WTC11 (cell line): ENCODE results near the gene HOXA13. TPM values are rescaled to one million over a fixed set of nuclear protein-coding genes. Genes with fewer than 3 reads are reported as not detected.

ENCODE experiments used
- ATAC-seq: fragments of 200-7000 bp; cut with Tn5 transposase; 2 replicates; pipeline ENCODE4 v1.10.0; 2021; ENCODE audit warnings: mild to moderate bottlenecking, moderate library complexity
- CTCF ChIA-PET: fragments of 300-600 bp; sonication (Branson Sonifier 250); formaldehyde crosslinking; loops from one replicate; lab custom pipeline; 2021; ENCODE audit warnings: antibody characterized with exemption; lab: Charles Lee
- POLR2A ChIA-PET: fragments of 350-600 bp; sonication (Branson Sonifier 250); formaldehyde crosslinking; loops from one replicate; lab custom pipeline; 2021; ENCODE audit warnings: antibody characterized with exemption; lab: Charles Lee
- DNase-seq: peaks from one replicate; pipeline ENCODE4 v3.0.0; 2021; ENCODE audit warnings: low spot score
- H3K27ac Mint-ChIP-seq: 2 replicates; pipeline ENCODE4 v1.8.0; 2021; ENCODE audit warnings: mixed read lengths
- H3K27me3 Mint-ChIP-seq: 2 replicates; pipeline ENCODE4 v1.8.0; 2021; ENCODE audit warnings: low read depth, mild to moderate bottlenecking, moderate library complexity, mixed read lengths
- H3K36me3 Mint-ChIP-seq: 2 replicates; pipeline ENCODE4 v1.8.0; 2021; ENCODE audit warnings: mixed read lengths
- H3K4me1 Mint-ChIP-seq: 2 replicates; pipeline ENCODE4 v1.8.0; 2022; ENCODE audit warnings: mixed read lengths
- H3K4me3 Mint-ChIP-seq: 2 replicates; pipeline ENCODE4 v1.8.0; 2021; ENCODE audit warnings: mild to moderate bottlenecking, moderate library complexity, mixed read lengths
- H3K9me3 Mint-ChIP-seq: 2 replicates; pipeline ENCODE4 v1.8.0; 2021; ENCODE audit warnings: mixed read lengths
- AFF4 ChIP-seq: sonication (generic); formaldehyde crosslinking; IDR thresholded peaks from 2 replicates; pipeline ENCODE4 v1.8.1; 2023; ENCODE audit warnings: mild to moderate bottlenecking, missing genetic modification reagents, borderline replicate concordance
- CREB1 ChIP-seq: sonication (generic); formaldehyde crosslinking; IDR thresholded peaks from 2 replicates; pipeline ENCODE4 v1.8.0; 2023; ENCODE audit warnings: mild to moderate bottlenecking, missing genetic modification reagents
- ESRRA ChIP-seq: sonication (generic); formaldehyde crosslinking; IDR thresholded peaks from 2 replicates; pipeline ENCODE4 v1.8.1; 2022; ENCODE audit warnings: mild to moderate bottlenecking, missing genetic modification reagents, borderline replicate concordance
- FOXP1 ChIP-seq: sonication (generic); formaldehyde crosslinking; IDR thresholded peaks from 2 replicates; pipeline ENCODE4 v1.8.0; 2022; ENCODE audit warnings: missing genetic modification reagents, mild to moderate bottlenecking, moderate library complexity, borderline replicate concordance
- GRHL2 ChIP-seq: fragments of 250-450 bp; sonication (Bioruptor Pico); IDR thresholded peaks from 2 replicates; pipeline ENCODE4 v1.8.0; 2022; ENCODE audit warnings: mild to moderate bottlenecking, moderate library complexity; ENCODE audit not compliant: insufficient replicate concordance, severe bottlenecking
- NR2C2 ChIP-seq: sonication (generic); formaldehyde crosslinking; IDR thresholded peaks from 2 replicates; pipeline ENCODE4 v1.8.0; 2022; ENCODE audit warnings: mild to moderate bottlenecking, missing genetic modification reagents
- OVOL2 ChIP-seq: fragments of 250-450 bp; sonication (Bioruptor Pico); IDR thresholded peaks from 2 replicates; pipeline ENCODE4 v1.9.0; 2021; ENCODE audit warnings: mild to moderate bottlenecking, borderline replicate concordance
- SP1 ChIP-seq: sonication (generic); formaldehyde crosslinking; conservative IDR thresholded peaks from 2 replicates; pipeline ENCODE4 v1.8.1; 2022; ENCODE audit warnings: missing genetic modification reagents
- TEAD1 ChIP-seq: sonication (generic); formaldehyde crosslinking; IDR thresholded peaks from 2 replicates; pipeline ENCODE4 v1.8.0; 2022; ENCODE audit warnings: mild to moderate bottlenecking, missing genetic modification reagents
- USF2 ChIP-seq: sonication (generic); formaldehyde crosslinking; IDR thresholded peaks from 2 replicates; pipeline ENCODE4 v1.8.1; 2023; ENCODE audit warnings: mild to moderate bottlenecking, missing genetic modification reagents, moderate library complexity
- ZBTB43 ChIP-seq: sonication (generic); formaldehyde crosslinking; IDR thresholded peaks from 2 replicates; pipeline ENCODE4 v1.8.1; 2023; ENCODE audit warnings: mild to moderate bottlenecking, missing genetic modification reagents
- ZNF121 ChIP-seq: sonication (generic); formaldehyde crosslinking; IDR thresholded peaks from 2 replicates; pipeline ENCODE4 v1.8.0; 2023; ENCODE audit warnings: missing genetic modification reagents
- ZNF138 ChIP-seq: sonication (generic); formaldehyde crosslinking; conservative IDR thresholded peaks from 2 replicates; pipeline ENCODE4 v1.8.1; 2022; ENCODE audit warnings: mild to moderate bottlenecking, moderate library complexity, missing genetic modification reagents
- ZNF232 ChIP-seq: sonication (generic); formaldehyde crosslinking; IDR thresholded peaks from 2 replicates; pipeline ENCODE4 v1.8.0; 2022; ENCODE audit warnings: mild to moderate bottlenecking, missing genetic modification reagents
- ZNF263 ChIP-seq: sonication (generic); formaldehyde crosslinking; IDR thresholded peaks from 2 replicates; pipeline ENCODE4 v1.8.1; 2022; ENCODE audit warnings: low read depth, mild to moderate bottlenecking, moderate library complexity, missing genetic modification reagents
- ZNF317 ChIP-seq: sonication (generic); formaldehyde crosslinking; IDR thresholded peaks from 2 replicates; pipeline ENCODE4 v1.8.1; 2023; ENCODE audit warnings: low read depth, mild to moderate bottlenecking, moderate library complexity, missing genetic modification reagents, borderline replicate concordance
- ZNF396 ChIP-seq: fragments of 250-450 bp; sonication (Bioruptor Pico); IDR thresholded peaks from 2 replicates; pipeline ENCODE4 v1.8.0; 2021; ENCODE audit warnings: mild to moderate bottlenecking, moderate library complexity, borderline replicate concordance
- ZNF512 ChIP-seq: sonication (generic); formaldehyde crosslinking; IDR thresholded peaks from 2 replicates; pipeline ENCODE4 v1.8.1; 2022; ENCODE audit warnings: missing genetic modification reagents, borderline replicate concordance
- total RNA-seq: library from RNA; stranded (reverse); gene quantifications from 3 replicates; pipeline ENCODE4 v1.2.3, GENCODE V29; 2021
- TF ChIP-seq, protein P1 (sequence below): fragments of 250-450 bp; sonication (Bioruptor Pico); IDR thresholded peaks from 2 replicates; pipeline ENCODE4 v1.9.0; 2021; ENCODE audit warnings: moderate library complexity, mild to moderate bottlenecking, inconsistent platforms, borderline replicate concordance
- TF ChIP-seq, protein P2 (sequence below): sonication (generic); formaldehyde crosslinking; IDR thresholded peaks from 2 replicates; pipeline ENCODE4 v1.8.1; 2023; ENCODE audit warnings: mild to moderate bottlenecking, missing genetic modification reagents, moderate library complexity

HOXA13 gene
- total RNA-seq, 1 experiment from 2014 or later, result not detected

- no peak overlapping the region for H3K27ac Mint-ChIP-seq
- H3K9me3 Mint-ChIP-seq, result no peaks in the 10 kb centered on the region
- POLR2A ChIA-PET, result no interaction called here
- DNase-seq (no peak), ATAC-seq (no peak)
- no peak for TF ChIP-seq OVOL2 (CRISPR knock-in tag)
- no peak for TF ChIP-seq ZNF512 (CRISPR knock-in tag)
- TF ChIP-seq TEAD1 (CRISPR knock-in tag), result no peak
- no peak for TF ChIP-seq ZNF232 (CRISPR knock-in tag)
- TF ChIP-seq SP1 (CRISPR knock-in tag), result no peak
- TF ChIP-seq ZNF396 (CRISPR knock-in tag), result no peak
- no peak for TF ChIP-seq ZNF317 (CRISPR knock-in tag)
- no peak for TF ChIP-seq GRHL2
- TF ChIP-seq USF2 (CRISPR knock-in tag), result no peak
- TF ChIP-seq FOXP1, result no peak
- TF ChIP-seq NR2C2, result no peak
- no peak for TF ChIP-seq ZNF138 (CRISPR knock-in tag)
- TF ChIP-seq ZBTB43 (CRISPR knock-in tag), result no peak
- no peak for TF ChIP-seq ZNF121
- TF ChIP-seq ZNF263 (CRISPR knock-in tag), result no peak
- TF ChIP-seq, protein P1, sequence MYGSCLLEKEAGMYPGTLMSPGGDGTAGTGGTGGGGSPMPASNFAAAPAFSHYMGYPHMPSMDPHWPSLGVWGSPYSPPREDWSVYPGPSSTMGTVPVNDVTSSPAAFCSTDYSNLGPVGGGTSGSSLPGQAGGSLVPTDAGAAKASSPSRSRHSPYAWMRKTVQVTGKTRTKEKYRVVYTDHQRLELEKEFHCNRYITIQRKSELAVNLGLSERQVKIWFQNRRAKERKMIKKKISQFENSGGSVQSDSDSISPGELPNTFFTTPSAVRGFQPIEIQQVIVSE (CRISPR knock-in tag), result no peak
- TF ChIP-seq ESRRA (CRISPR knock-in tag), result no peak
- TF ChIP-seq AFF4, result no peak
- no peak for TF ChIP-seq CREB1 (CRISPR knock-in tag)
- TF ChIP-seq, protein P2, sequence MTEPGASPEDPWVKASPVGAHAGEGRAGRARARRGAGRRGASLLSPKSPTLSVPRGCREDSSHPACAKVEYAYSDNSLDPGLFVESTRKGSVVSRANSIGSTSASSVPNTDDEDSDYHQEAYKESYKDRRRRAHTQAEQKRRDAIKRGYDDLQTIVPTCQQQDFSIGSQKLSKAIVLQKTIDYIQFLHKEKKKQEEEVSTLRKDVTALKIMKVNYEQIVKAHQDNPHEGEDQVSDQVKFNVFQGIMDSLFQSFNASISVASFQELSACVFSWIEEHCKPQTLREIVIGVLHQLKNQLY (CRISPR knock-in tag), result no peak
- TF ChIP-seq, all 79 proteins: peak for 0
- peaks cover 100% of the 10 kb centered on the region for H3K27me3 Mint-ChIP-seq
- CTCF ChIA-PET, result interaction anchor here (1.0 to 3.5 kb wide), 4 partner anchors 15 to 34 kb away, joined by 3 to 46 read pairs (median 5); no protein-coding TSS in a partner anchor
- H3K4me3 Mint-ChIP-seq, result no peak overlapping the region
- H3K36me3 Mint-ChIP-seq, result no peaks in the 10 kb centered on the region
- H3K4me1 Mint-ChIP-seq, result peaks cover 27% of the 10 kb centered on the region
Measured at GRCh38 chr7:27145914-27146412, 53.9 kb downstream of the HOXA13 start.
